ENCODE data around the gene BAZ2B.

- TF ChIP-seq ZC3H10 (CRISPR knock-in tag; IDR thresholded peaks at IDR 0.05), result no peak
- TF ChIP-seq RARB (CRISPR knock-in tag; IDR thresholded peaks at IDR 0.05), result no peak
- no peak for TF ChIP-seq CSRNP3 (CRISPR knock-in tag; IDR thresholded peaks at IDR 0.05)
- no peak for TF ChIP-seq ISL1 (CRISPR knock-in tag; IDR thresholded peaks at IDR 0.05)
- TF ChIP-seq ARNTL (CRISPR knock-in tag; IDR thresholded peaks at IDR 0.05; ENCODE audit: borderline replicate concordance, low read depth), result no peak
Measured at GRCh38 chr2:159419403-159419802, 196.9 kb downstream of the BAZ2B start.

All from SK-N-SH treated with all-trans-retinoic acid at 6 μM for 48 hours (cell line).